ENCODE results near the gene TUBGCP6. TPM values are rescaled to one million over a fixed set of nuclear protein-coding genes. Genes with fewer than 3 reads are reported as not detected.
A peak's percentile ranks its signal among the peaks of the same experiment; 100 is the strongest.
"Not testable (repeated sequence)": the region's sequence is repeated elsewhere in the genome, so short reads cannot be mapped to it uniquely, and the experiment has no call there.

Gene TUBGCP6
- total and polyA plus RNA-seq, 2 experiments from 2014 or later, result 32.6 to 46.1 TPM

DNA sequence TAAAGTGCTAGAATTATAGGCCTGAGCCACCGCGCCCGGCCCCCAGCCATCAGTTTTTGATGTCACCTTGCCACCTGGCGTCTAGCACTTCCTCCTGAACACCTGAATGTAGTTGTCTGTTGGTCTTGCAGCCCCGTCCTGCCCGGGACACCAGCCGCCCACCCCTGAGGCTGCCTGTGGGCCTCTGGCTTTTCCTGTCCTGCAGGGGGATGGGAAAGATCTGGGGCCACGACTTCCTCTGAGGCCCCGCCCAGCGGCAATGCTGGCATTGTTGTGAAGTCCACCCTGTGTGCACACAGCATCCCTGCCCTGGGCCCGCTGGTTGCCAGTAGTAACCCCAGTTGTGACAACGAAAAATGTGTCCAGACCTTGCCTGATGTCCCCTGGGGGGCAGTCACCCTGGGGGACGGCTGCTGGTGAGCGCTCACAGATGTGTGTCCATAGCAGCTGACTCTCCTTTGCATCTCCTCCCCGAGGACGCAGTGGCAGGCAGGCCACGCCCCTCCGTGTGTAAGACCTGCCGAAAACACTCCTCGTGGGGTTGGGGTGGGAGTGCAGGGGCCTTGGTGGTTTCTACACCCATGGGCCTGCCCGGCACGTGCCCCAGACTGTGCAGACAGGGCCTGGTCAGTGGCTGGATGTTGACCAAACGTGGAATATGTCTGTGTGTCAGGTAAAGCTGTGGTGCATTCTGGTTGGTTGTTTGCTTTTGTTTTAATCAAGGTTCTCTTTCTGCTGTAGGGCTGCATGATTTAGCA, 37.3 kb downstream of the TUBGCP6 start:
- no peaks in the 10 kb centered on the region for H3K9me3 ChIP-seq (ENCODE audit: low read depth)
- TF ChIP-seq, protein P1, sequence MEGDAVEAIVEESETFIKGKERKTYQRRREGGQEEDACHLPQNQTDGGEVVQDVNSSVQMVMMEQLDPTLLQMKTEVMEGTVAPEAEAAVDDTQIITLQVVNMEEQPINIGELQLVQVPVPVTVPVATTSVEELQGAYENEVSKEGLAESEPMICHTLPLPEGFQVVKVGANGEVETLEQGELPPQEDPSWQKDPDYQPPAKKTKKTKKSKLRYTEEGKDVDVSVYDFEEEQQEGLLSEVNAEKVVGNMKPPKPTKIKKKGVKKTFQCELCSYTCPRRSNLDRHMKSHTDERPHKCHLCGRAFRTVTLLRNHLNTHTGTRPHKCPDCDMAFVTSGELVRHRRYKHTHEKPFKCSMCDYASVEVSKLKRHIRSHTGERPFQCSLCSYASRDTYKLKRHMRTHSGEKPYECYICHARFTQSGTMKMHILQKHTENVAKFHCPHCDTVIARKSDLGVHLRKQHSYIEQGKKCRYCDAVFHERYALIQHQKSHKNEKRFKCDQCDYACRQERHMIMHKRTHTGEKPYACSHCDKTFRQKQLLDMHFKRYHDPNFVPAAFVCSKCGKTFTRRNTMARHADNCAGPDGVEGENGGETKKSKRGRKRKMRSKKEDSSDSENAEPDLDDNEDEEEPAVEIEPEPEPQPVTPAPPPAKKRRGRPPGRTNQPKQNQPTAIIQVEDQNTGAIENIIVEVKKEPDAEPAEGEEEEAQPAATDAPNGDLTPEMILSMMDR (IDR thresholded peaks at IDR 0.05; ENCODE audit: low read depth, low read length), result no peak
- H3K27ac ChIP-seq, result no peak overlapping the region
- H3K4me3 ChIP-seq, result no peak overlapping the region
- no peaks in the 10 kb centered on the region for H3K27me3 ChIP-seq
- peaks cover 2% of the 10 kb centered on the region for H3K4me1 ChIP-seq (ENCODE audit: low read depth)
- peaks cover 29% of the 10 kb centered on the region for H3K36me3 ChIP-seq
- no peak for DNase-seq (ENCODE audit: low read depth in 1 of 2, low spot score in 1 of 2)

DNA sequence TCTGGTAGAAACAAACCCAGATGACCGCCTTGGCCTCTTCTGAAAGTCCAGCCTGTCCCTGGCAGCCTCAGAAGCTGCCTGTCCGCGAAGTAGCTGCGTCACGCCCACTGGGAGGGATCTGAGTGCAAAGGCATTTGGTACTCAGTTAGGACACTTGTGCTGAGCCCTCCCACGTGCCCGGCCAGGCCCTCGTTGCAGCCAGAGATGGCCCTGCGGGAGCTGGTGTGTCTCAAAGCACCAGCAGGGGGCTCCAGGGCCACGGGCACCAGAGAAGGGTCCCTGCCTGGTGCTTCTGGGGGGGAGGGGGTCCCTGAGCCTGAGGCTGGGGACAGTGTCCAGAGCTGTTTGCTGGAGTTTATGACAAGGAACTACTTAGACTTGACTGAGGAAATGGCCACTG, 38.2 kb downstream of the TUBGCP6 start:
- TF ChIP-seq, protein P1 (IDR thresholded peaks at IDR 0.05; ENCODE audit: low read depth, low read length), result peak; percentile 54
- Histone ChIP-seq H3K27ac (peak overlapping the region; percentile 3), H3K4me1 (ENCODE audit: low read depth) (peaks cover 10% of the 10 kb centered on the region), H3K27me3 (no peaks in the 10 kb centered on the region), H3K36me3 (peaks cover 29% of the 10 kb centered on the region), H3K9me3 (ENCODE audit: low read depth) (no peaks in the 10 kb centered on the region), H3K4me3 (no peak overlapping the region)
- peak in 1 of 2 donors; percentile 85 for DNase-seq (ENCODE audit: low read depth in 1 of 2, low spot score in 1 of 2)

- Histone ChIP-seq H3K27me3 (no peaks in the 10 kb centered on the region), H3K9me3 (ENCODE audit: low read depth) (no peaks in the 10 kb centered on the region), H3K4me1 (ENCODE audit: low read depth) (peaks cover 10% of the 10 kb centered on the region), H3K4me3 (no peak overlapping the region), H3K27ac (peak overlapping the region; percentile 3), H3K36me3 (peaks cover 27% of the 10 kb centered on the region)
- no peak for DNase-seq (ENCODE audit: low read depth in 1 of 2, low spot score in 1 of 2)
- TF ChIP-seq, protein P1 (IDR thresholded peaks at IDR 0.05; ENCODE audit: low read depth, low read length), result no peak
Observed at GRCh38 chr22:50205781-50206569, 38.8 kb downstream of the TUBGCP6 start.

GRCh38 chr22:50204998-50205397, 39.8 kb downstream of the TUBGCP6 start:
- H3K27ac ChIP-seq; H3K27me3 ChIP-seq; H3K4me3 ChIP-seq; DNase-seq (ENCODE audit: low read depth in 1 of 2, low spot score in 1 of 2); H3K9me3 ChIP-seq (ENCODE audit: low read depth): not testable (repeated sequence)
- Histone ChIP-seq H3K4me1 (ENCODE audit: low read depth) (peaks cover 10% of the 10 kb centered on the region), H3K36me3 (peaks cover 17% of the 10 kb centered on the region)

- no peak overlapping the region for H3K27ac ChIP-seq
- TF ChIP-seq, protein P1 (IDR thresholded peaks at IDR 0.05; ENCODE audit: low read depth, low read length), result no peak
- no peak overlapping the region for H3K4me3 ChIP-seq
- peaks cover 10% of the 10 kb centered on the region for H3K4me1 ChIP-seq (ENCODE audit: low read depth)
- DNase-seq (ENCODE audit: low read depth in 1 of 2, low spot score in 1 of 2), result no peak
- no peaks in the 10 kb centered on the region for H3K9me3 ChIP-seq (ENCODE audit: low read depth)
- no peaks in the 10 kb centered on the region for H3K27me3 ChIP-seq
- H3K36me3 ChIP-seq, result peaks cover 16% of the 10 kb centered on the region
Observed at GRCh38 chr22:50204571-50204970, 40.3 kb downstream of the TUBGCP6 start.

GRCh38 chr22:50203288-50203687, 41.5 kb downstream of the TUBGCP6 start:
- peaks cover 10% of the 10 kb centered on the region for H3K4me1 ChIP-seq (ENCODE audit: low read depth)

More at GRCh38 chr22:50203288-50203687, 41.5 kb downstream of the TUBGCP6 start:
- Histone ChIP-seq H3K9me3 (ENCODE audit: low read depth) (no peaks in the 10 kb centered on the region), H3K27me3 (no peaks in the 10 kb centered on the region), H3K4me3 (no peak overlapping the region), H3K27ac (no peak overlapping the region), H3K36me3 (peaks cover 16% of the 10 kb centered on the region)
- TF ChIP-seq, protein P1 (IDR thresholded peaks at IDR 0.05; ENCODE audit: low read depth, low read length), result no peak
- no peak for DNase-seq (ENCODE audit: low read depth in 1 of 2, low spot score in 1 of 2)

Data from cardiac muscle cell (in vitro differentiated cells and primary cell).